HEK293 (cell line): ENCODE results near the gene POLN.

Experiments
- CTCF ChIP-seq: fragments of 450-650 bp; formaldehyde crosslinking; IDR thresholded peaks from 2 replicates; pipeline ENCODE4 v1.5.1; 2016; ENCODE audit warnings: missing biosample characterization, missing genetic modification characterization
- SP2 ChIP-seq: fragments of 450-650 bp; formaldehyde crosslinking; IDR thresholded peaks from 2 replicates; pipeline ENCODE4 v1.5.1; 2016; ENCODE audit warnings: missing biosample characterization, missing genetic modification characterization
- ZBTB21 ChIP-seq: fragments of 450-650 bp; formaldehyde crosslinking; IDR thresholded peaks from 2 replicates; pipeline ENCODE4 v1.5.1; 2017; ENCODE audit warnings: missing biosample characterization, missing genetic modification characterization
- ZNF223 ChIP-seq: fragments of 450-650 bp; formaldehyde crosslinking; IDR thresholded peaks from 2 replicates; pipeline ENCODE4 v1.5.1; 2016; ENCODE audit warnings: missing biosample characterization, missing genetic modification characterization
- ZNF792 ChIP-seq: fragments of 450-650 bp; formaldehyde crosslinking; IDR thresholded peaks from 2 replicates; pipeline ENCODE4 v1.5.1; 2016; ENCODE audit warnings: missing biosample characterization, missing genetic modification characterization
- TF ChIP-seq, protein P1 (sequence below): fragments of 450-650 bp; formaldehyde crosslinking; IDR thresholded peaks from 2 replicates; pipeline ENCODE4 v1.5.1; 2016; ENCODE audit warnings: missing biosample characterization, missing genetic modification characterization
- TF ChIP-seq, protein P2 (sequence below): fragments of 450-650 bp; formaldehyde crosslinking; IDR thresholded peaks from 2 replicates; pipeline ENCODE4 v1.5.1; 2016; ENCODE audit warnings: missing biosample characterization, missing genetic modification characterization, borderline replicate concordance
- TF ChIP-seq, protein P3 (sequence below): fragments of 450-650 bp; formaldehyde crosslinking; optimal IDR thresholded peaks from 2 replicates; pipeline ENCODE3; 2016; ENCODE audit warnings: missing biosample characterization, mild to moderate bottlenecking, missing genetic modification characterization
- TF ChIP-seq, protein P4 (sequence below): fragments of 450-650 bp; formaldehyde crosslinking; IDR thresholded peaks from 2 replicates; pipeline ENCODE4 v1.5.1; 2017; ENCODE audit warnings: missing biosample characterization, mild to moderate bottlenecking, missing genetic modification characterization, moderate library complexity
- TF ChIP-seq, protein P5 (sequence below): fragments of 450-650 bp; formaldehyde crosslinking; IDR thresholded peaks from 2 replicates; pipeline ENCODE4 v1.5.1; 2016; ENCODE audit warnings: missing biosample characterization, missing genetic modification characterization

DNA sequence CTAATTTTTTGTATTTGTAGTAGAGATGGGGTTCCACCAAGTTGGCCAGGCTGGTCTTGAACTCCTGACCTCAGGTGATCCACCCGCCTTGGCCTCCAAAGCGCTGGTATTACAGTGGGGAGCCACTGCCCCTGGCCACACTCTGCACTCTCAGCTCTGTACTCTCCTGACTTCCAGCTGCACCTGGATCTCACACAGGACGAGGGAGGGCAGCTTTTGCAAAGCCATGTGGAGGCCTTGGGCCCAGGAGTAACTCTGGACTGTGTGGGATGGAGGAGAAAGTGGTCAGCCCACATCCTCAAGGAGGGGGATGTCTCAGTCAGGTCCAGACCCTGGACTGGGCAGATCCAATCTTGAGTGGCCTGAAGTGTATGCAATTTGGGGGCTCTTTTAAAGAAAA lies 159.8 kb downstream of the POLN start:
- TF ChIP-seq ZBTB21 (tag by site-specific recombination) (no peak), CTCF (tag by site-specific recombination) (no peak), SP2 (no peak), ZNF792 (no peak), ZNF223 (tag by site-specific recombination) (no peak)
- TF ChIP-seq, protein P1, sequence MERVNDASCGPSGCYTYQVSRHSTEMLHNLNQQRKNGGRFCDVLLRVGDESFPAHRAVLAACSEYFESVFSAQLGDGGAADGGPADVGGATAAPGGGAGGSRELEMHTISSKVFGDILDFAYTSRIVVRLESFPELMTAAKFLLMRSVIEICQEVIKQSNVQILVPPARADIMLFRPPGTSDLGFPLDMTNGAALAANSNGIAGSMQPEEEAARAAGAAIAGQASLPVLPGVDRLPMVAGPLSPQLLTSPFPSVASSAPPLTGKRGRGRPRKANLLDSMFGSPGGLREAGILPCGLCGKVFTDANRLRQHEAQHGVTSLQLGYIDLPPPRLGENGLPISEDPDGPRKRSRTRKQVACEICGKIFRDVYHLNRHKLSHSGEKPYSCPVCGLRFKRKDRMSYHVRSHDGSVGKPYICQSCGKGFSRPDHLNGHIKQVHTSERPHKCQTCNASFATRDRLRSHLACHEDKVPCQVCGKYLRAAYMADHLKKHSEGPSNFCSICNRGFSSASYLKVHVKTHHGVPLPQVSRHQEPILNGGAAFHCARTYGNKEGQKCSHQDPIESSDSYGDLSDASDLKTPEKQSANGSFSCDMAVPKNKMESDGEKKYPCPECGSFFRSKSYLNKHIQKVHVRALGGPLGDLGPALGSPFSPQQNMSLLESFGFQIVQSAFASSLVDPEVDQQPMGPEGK (tag by site-specific recombination) = no peak
- TF ChIP-seq, protein P2, sequence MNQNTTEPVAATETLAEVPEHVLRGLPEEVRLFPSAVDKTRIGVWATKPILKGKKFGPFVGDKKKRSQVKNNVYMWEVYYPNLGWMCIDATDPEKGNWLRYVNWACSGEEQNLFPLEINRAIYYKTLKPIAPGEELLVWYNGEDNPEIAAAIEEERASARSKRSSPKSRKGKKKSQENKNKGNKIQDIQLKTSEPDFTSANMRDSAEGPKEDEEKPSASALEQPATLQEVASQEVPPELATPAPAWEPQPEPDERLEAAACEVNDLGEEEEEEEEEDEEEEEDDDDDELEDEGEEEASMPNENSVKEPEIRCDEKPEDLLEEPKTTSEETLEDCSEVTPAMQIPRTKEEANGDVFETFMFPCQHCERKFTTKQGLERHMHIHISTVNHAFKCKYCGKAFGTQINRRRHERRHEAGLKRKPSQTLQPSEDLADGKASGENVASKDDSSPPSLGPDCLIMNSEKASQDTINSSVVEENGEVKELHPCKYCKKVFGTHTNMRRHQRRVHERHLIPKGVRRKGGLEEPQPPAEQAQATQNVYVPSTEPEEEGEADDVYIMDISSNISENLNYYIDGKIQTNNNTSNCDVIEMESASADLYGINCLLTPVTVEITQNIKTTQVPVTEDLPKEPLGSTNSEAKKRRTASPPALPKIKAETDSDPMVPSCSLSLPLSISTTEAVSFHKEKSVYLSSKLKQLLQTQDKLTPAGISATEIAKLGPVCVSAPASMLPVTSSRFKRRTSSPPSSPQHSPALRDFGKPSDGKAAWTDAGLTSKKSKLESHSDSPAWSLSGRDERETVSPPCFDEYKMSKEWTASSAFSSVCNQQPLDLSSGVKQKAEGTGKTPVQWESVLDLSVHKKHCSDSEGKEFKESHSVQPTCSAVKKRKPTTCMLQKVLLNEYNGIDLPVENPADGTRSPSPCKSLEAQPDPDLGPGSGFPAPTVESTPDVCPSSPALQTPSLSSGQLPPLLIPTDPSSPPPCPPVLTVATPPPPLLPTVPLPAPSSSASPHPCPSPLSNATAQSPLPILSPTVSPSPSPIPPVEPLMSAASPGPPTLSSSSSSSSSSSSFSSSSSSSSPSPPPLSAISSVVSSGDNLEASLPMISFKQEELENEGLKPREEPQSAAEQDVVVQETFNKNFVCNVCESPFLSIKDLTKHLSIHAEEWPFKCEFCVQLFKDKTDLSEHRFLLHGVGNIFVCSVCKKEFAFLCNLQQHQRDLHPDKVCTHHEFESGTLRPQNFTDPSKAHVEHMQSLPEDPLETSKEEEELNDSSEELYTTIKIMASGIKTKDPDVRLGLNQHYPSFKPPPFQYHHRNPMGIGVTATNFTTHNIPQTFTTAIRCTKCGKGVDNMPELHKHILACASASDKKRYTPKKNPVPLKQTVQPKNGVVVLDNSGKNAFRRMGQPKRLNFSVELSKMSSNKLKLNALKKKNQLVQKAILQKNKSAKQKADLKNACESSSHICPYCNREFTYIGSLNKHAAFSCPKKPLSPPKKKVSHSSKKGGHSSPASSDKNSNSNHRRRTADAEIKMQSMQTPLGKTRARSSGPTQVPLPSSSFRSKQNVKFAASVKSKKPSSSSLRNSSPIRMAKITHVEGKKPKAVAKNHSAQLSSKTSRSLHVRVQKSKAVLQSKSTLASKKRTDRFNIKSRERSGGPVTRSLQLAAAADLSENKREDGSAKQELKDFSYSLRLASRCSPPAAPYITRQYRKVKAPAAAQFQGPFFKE (tag by site-specific recombination) = no peak
- TF ChIP-seq, protein P3, sequence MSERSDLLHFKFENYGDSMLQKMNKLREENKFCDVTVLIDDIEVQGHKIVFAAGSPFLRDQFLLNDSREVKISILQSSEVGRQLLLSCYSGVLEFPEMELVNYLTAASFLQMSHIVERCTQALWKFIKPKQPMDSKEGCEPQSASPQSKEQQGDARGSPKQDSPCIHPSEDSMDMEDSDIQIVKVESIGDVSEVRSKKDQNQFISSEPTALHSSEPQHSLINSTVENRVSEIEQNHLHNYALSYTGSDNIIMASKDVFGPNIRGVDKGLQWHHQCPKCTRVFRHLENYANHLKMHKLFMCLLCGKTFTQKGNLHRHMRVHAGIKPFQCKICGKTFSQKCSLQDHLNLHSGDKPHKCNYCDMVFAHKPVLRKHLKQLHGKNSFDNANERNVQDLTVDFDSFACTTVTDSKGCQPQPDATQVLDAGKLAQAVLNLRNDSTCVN = no peak
- TF ChIP-seq, protein P4, sequence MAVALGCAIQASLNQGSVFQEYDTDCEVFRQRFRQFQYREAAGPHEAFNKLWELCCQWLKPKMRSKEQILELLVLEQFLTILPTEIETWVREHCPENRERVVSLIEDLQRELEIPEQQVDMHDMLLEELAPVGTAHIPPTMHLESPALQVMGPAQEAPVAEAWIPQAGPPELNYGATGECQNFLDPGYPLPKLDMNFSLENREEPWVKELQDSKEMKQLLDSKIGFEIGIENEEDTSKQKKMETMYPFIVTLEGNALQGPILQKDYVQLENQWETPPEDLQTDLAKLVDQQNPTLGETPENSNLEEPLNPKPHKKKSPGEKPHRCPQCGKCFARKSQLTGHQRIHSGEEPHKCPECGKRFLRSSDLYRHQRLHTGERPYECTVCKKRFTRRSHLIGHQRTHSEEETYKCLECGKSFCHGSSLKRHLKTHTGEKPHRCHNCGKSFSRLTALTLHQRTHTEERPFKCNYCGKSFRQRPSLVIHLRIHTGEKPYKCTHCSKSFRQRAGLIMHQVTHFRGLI (tag by site-specific recombination) = no peak
- TF ChIP-seq, protein P5, sequence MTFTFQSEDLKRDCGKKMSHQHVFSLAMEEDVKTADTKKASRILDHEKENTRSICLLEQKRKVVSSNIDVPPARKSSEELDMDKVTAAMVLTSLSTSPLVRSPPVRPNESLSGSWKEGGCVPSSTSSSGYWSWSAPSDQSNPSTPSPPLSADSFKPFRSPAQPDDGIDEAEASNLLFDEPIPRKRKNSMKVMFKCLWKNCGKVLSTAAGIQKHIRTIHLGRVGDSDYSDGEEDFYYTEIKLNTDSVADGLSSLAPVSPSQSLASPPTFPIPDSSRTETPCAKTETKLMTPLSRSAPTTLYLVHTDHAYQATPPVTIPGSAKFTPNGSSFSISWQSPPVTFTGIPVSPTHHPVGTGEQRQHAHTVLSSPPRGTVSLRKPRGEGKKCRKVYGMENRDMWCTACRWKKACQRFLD (tag by site-specific recombination) = no peak
